ENCODE results near the gene TP73.
A peak's percentile ranks its signal among the peaks of the same experiment; 100 is the strongest.

TP73 gene

DNA sequence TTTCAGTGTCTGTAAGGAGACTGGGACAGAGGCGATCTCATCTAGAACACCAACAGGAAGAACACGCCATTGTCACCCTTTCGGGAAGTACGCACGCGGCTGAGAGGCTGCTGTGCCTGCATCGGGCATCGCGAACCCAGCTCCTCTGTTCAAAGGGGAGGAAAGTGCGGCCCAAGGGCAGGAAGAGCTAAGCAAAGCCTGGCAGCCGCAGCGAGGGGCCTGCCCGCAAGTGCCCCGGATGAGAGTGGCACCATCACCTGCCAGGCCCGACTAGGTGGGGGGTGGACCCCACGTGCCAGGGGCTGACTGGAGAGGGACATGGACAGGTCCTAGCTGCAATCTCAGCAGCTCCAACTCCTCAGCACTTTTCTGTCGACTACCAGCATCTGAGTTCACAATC lies 20.0 kb upstream of the TP73 start:
- Histone ChIP-seq H3K27me3 (ENCODE audit: insufficient read depth, insufficient read length) (no peaks in the 10 kb centered on the region), H3K36me3 (ENCODE audit: insufficient read depth, insufficient read length, low read length) (peaks cover 79% of the 10 kb centered on the region), H3K9ac (ENCODE audit: insufficient read length, low read depth) (peak overlapping the region; percentile 72), H3K9me3 (ENCODE audit: insufficient read depth, low read length) (no peaks in the 10 kb centered on the region), H3K4me1 (ENCODE audit: insufficient read depth, insufficient read length) (peaks cover 22% of the 10 kb centered on the region), H3K4me3 (ENCODE audit: insufficient read length, low read depth) (peak overlapping the region; percentile 4)
- TF ChIP-seq YY1 (IDR thresholded peaks at IDR 0.05; ENCODE audit: insufficient read depth, insufficient read length) (no peak), ZNF274 (IDR thresholded peaks at IDR 0.05; ENCODE audit: low read depth, low read length) (no peak), SUZ12 (IDR thresholded peaks at IDR 0.05; ENCODE audit: extremely low read depth, insufficient read depth, insufficient read length) (no peak)
- no peak for DNase-seq (ENCODE audit: low read depth, low spot score)

DNA sequence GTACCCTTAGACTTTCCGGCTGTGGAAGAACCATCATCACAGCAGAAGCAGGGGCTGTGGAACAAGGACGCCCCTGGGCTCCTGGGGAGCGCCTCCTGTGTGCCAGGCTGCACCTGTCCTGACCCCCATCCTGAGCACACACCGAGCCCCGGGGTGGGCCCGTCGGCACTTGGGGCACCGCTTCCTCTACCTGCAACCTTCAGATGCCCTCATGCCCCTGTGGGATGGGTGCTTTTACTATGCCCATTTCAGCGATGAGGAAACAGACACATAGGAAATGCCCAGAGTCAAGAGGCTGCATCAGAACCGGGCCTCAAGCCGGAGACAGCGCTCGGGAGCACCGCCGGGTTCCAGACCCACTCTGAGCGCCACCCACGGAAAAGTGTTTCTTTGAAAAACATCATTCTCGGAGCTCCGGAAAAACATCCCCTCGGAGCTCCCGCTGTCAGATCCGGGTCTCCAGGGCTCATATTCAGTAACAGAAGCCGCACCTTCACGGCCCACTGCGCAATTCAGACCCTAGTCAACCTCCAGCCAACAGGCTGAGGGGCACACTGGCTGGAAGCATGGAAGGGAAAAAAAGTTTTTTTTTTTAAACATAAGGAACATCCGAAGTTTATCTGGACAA lies 19.5 kb upstream of the TP73 start:
- H3K9ac ChIP-seq (ENCODE audit: insufficient read length, low read depth) = peak overlapping the region; percentile 72
- TF ChIP-seq ZNF274 (IDR thresholded peaks at IDR 0.05; ENCODE audit: low read depth, low read length) (no peak), YY1 (IDR thresholded peaks at IDR 0.05; ENCODE audit: insufficient read depth, insufficient read length) (no peak), SUZ12 (IDR thresholded peaks at IDR 0.05; ENCODE audit: extremely low read depth, insufficient read depth, insufficient read length) (no peak)
- no peak for DNase-seq (ENCODE audit: low read depth, low spot score)
- no peaks in the 10 kb centered on the region for H3K27me3 ChIP-seq (ENCODE audit: insufficient read depth, insufficient read length)
- H3K9me3 ChIP-seq (ENCODE audit: insufficient read depth, low read length) = no peaks in the 10 kb centered on the region
- H3K4me3 ChIP-seq (ENCODE audit: insufficient read length, low read depth) = no peak overlapping the region
- H3K36me3 ChIP-seq (ENCODE audit: insufficient read depth, insufficient read length, low read length) = peaks cover 75% of the 10 kb centered on the region
- H3K4me1 ChIP-seq (ENCODE audit: insufficient read depth, insufficient read length) = peaks cover 22% of the 10 kb centered on the region

DNA sequence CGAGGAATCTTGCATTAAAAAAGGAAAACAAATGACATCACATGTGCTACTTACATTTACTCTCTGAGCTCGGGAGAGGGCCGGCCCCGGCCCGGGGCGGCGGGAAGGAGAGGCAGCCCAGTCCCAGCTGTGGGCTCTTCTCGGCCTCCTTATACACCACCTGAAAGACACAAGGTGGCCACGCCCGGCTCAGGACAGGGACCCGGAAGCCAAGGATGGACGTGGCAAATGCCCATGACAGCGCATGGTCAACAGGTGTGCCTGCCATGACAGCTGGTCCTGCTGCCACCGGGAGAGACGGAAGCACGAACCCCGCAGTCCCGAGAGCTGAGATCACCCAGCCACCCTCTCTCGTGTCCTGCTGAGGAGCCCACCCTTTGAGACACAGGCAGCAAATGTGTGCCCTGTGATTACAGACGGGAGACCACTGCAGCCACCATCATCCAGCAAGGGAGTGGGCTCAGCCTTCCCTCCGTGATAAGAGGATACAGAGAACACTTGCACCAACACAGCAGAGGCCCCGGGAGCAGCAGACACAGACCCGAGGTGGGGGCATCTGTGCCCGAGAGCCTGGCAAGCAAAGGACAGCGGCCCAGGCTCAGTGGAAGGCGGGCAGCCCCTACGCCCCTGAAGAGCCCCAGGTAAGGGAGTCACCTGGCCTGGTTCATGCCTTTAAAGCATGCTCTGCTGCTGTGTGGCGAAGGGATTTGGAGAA lies 18.8 kb upstream of the TP73 start:
- DNase-seq (ENCODE audit: low read depth, low spot score) = no peak
- no peaks in the 10 kb centered on the region for H3K9me3 ChIP-seq (ENCODE audit: insufficient read depth, low read length)
- no peaks in the 10 kb centered on the region for H3K27me3 ChIP-seq (ENCODE audit: insufficient read depth, insufficient read length)
- H3K4me3 ChIP-seq (ENCODE audit: insufficient read length, low read depth) = no peak overlapping the region
- H3K36me3 ChIP-seq (ENCODE audit: insufficient read depth, insufficient read length, low read length) = peaks cover 76% of the 10 kb centered on the region
- TF ChIP-seq YY1 (IDR thresholded peaks at IDR 0.05; ENCODE audit: insufficient read depth, insufficient read length) (no peak), ZNF274 (IDR thresholded peaks at IDR 0.05; ENCODE audit: low read depth, low read length) (no peak), SUZ12 (IDR thresholded peaks at IDR 0.05; ENCODE audit: extremely low read depth, insufficient read depth, insufficient read length) (no peak)
- peaks cover 22% of the 10 kb centered on the region for H3K4me1 ChIP-seq (ENCODE audit: insufficient read depth, insufficient read length)
- H3K9ac ChIP-seq (ENCODE audit: insufficient read length, low read depth) = no peak overlapping the region

DNA sequence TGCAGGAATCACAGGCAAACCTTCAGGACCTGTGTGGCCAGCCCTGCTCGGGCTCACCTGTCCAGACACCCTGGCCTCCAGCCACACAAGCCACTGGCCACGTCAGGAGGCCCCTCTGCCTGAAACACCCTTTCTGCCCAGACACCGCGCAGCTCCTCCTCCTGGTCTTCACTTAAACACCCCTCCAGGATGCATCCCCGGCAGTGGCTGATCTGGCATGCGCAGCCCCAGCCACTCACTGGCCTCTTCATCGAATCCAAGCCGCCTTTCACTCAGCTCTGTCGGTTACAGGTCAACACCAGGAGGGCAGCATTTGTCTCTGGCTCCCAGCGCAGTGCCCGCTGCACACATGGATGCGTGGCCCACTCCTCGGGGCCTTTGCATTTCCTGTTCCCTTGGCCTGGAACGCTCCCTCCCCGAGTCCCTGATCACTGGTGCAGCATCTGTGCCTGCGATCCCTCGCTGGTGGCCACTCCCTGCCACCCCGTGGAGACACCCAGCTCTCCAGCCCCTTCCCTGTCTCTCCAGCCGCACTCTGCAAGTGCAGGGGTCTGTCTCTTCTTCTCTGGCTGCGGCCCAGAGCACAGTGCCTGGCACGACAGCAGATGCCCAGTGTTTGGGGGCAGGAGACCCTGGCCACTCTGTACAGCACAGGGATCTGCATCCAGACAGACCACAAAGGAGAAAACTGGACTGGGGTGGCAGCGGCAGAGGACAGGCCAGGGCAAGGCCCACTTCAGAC lies 18.1 kb upstream of the TP73 start:
- Histone ChIP-seq H3K9me3 (ENCODE audit: insufficient read depth, low read length) (no peaks in the 10 kb centered on the region), H3K36me3 (ENCODE audit: insufficient read depth, insufficient read length, low read length) (peaks cover 69% of the 10 kb centered on the region), H3K4me3 (ENCODE audit: insufficient read length, low read depth) (no peak overlapping the region), H3K27me3 (ENCODE audit: insufficient read depth, insufficient read length) (no peaks in the 10 kb centered on the region), H3K9ac (ENCODE audit: insufficient read length, low read depth) (no peak overlapping the region), H3K4me1 (ENCODE audit: insufficient read depth, insufficient read length) (peaks cover 22% of the 10 kb centered on the region)
- TF ChIP-seq ZNF274 (IDR thresholded peaks at IDR 0.05; ENCODE audit: low read depth, low read length) (no peak), YY1 (IDR thresholded peaks at IDR 0.05; ENCODE audit: insufficient read depth, insufficient read length) (no peak), SUZ12 (IDR thresholded peaks at IDR 0.05; ENCODE audit: extremely low read depth, insufficient read depth, insufficient read length) (no peak)
- no peak for DNase-seq (ENCODE audit: low read depth, low spot score)

DNA sequence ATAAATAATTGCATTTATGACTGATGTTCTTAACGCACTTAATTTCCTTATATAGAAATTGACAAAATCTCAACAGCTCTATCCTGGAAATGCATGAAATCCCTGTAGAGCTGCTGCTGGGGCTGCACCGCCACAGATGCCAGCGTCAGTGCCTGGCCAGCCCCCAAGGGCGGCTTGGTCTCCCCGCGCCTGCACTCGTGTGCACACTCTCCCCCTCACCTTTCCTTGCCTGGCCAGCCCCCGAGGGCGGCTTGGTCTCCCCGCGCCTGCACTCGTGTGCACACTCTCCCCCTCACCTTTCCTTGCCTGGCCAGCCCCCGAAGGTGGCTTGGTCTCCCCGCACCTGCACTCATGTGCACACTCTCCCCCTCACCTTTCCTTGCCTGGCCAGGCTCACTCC lies 16.2 kb upstream of the TP73 start:
- Histone ChIP-seq H3K9me3 (ENCODE audit: insufficient read depth, low read length) (no peaks in the 10 kb centered on the region), H3K4me1 (ENCODE audit: insufficient read depth, insufficient read length) (peaks cover 18% of the 10 kb centered on the region), H3K27me3 (ENCODE audit: insufficient read depth, insufficient read length) (no peaks in the 10 kb centered on the region), H3K9ac (ENCODE audit: insufficient read length, low read depth) (no peak overlapping the region), H3K4me3 (ENCODE audit: insufficient read length, low read depth) (no peak overlapping the region), H3K36me3 (ENCODE audit: insufficient read depth, insufficient read length, low read length) (peaks cover 59% of the 10 kb centered on the region)
- no peak for DNase-seq (ENCODE audit: low read depth, low spot score)
- TF ChIP-seq SUZ12 (IDR thresholded peaks at IDR 0.05; ENCODE audit: extremely low read depth, insufficient read depth, insufficient read length) = no peak
- TF ChIP-seq YY1 (IDR thresholded peaks at IDR 0.05; ENCODE audit: insufficient read depth, insufficient read length) = no peak
- TF ChIP-seq ZNF274 (IDR thresholded peaks at IDR 0.05; ENCODE audit: low read depth, low read length) = no peak

DNA sequence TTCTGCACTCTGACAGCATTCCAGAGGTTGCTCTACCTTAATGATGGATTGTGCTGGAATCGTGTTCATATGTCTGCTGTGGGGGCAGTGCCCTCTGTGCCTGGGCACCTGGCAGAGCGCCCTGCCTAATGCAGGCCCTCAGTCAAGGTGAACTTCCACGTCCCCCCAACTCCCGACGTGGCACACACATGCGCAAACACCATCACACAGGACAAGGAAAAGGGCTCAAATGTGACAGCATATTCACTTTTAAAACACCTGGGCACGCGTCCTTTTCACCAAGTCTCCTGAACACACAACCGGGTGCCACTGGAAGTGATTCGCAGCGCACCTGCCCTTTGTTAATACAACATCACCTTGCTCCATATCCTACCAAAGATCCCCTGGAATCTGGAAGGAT lies 15.8 kb upstream of the TP73 start:
- TF ChIP-seq YY1 (IDR thresholded peaks at IDR 0.05; ENCODE audit: insufficient read depth, insufficient read length) (no peak), SUZ12 (IDR thresholded peaks at IDR 0.05; ENCODE audit: extremely low read depth, insufficient read depth, insufficient read length) (no peak), ZNF274 (IDR thresholded peaks at IDR 0.05; ENCODE audit: low read depth, low read length) (no peak)
- Histone ChIP-seq H3K36me3 (ENCODE audit: insufficient read depth, insufficient read length, low read length) (peaks cover 61% of the 10 kb centered on the region), H3K9me3 (ENCODE audit: insufficient read depth, low read length) (no peaks in the 10 kb centered on the region), H3K4me3 (ENCODE audit: insufficient read length, low read depth) (no peak overlapping the region), H3K9ac (ENCODE audit: insufficient read length, low read depth) (no peak overlapping the region), H3K27me3 (ENCODE audit: insufficient read depth, insufficient read length) (no peaks in the 10 kb centered on the region), H3K4me1 (ENCODE audit: insufficient read depth, insufficient read length) (peaks cover 14% of the 10 kb centered on the region)
- no peak for DNase-seq (ENCODE audit: low read depth, low spot score)

DNA sequence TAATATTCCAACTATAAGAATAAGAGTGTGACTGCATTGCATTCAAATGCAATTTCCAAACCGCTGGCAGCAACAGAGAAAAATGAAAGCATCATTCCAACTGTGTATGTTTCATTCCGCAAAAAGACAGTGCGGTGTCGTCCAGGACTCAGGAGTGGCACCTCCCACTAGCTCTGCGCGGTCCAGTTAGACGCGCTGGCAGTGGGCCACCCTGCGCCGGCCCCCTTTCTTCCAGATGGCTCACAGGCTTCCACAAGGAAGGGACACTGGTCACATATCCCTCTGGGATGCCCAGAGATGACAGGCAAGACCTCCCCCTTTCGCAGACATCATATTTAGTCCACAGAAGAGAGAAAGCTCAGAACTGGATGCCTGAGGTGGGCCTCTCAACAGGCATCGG lies 14.3 kb upstream of the TP73 start:
- no peak for TF ChIP-seq YY1 (IDR thresholded peaks at IDR 0.05; ENCODE audit: insufficient read depth, insufficient read length)
- TF ChIP-seq ZNF274 (IDR thresholded peaks at IDR 0.05; ENCODE audit: low read depth, low read length) = no peak
- no peak for TF ChIP-seq SUZ12 (IDR thresholded peaks at IDR 0.05; ENCODE audit: extremely low read depth, insufficient read depth, insufficient read length)
- no peak for DNase-seq (ENCODE audit: low read depth, low spot score)
- Histone ChIP-seq H3K4me3 (ENCODE audit: insufficient read length, low read depth) (no peak overlapping the region), H3K27me3 (ENCODE audit: insufficient read depth, insufficient read length) (no peaks in the 10 kb centered on the region), H3K9me3 (ENCODE audit: insufficient read depth, low read length) (no peaks in the 10 kb centered on the region), H3K4me1 (ENCODE audit: insufficient read depth, insufficient read length) (peaks cover 6% of the 10 kb centered on the region), H3K36me3 (ENCODE audit: insufficient read depth, insufficient read length, low read length) (peaks cover 60% of the 10 kb centered on the region), H3K9ac (ENCODE audit: insufficient read length, low read depth) (no peak overlapping the region)
